Activated T-cell treated with anti-CD3 and anti-CD28 coated beads for 1 hour (primary cell): Measurements from ENCODE around the gene PSMB7.

Source experiments
- DNase-seq: peaks from one replicate; pipeline ENCODE4 v3.0.0-alpha.2; 2020; ENCODE audit warnings: low read depth

PSMB7 gene

DNA sequence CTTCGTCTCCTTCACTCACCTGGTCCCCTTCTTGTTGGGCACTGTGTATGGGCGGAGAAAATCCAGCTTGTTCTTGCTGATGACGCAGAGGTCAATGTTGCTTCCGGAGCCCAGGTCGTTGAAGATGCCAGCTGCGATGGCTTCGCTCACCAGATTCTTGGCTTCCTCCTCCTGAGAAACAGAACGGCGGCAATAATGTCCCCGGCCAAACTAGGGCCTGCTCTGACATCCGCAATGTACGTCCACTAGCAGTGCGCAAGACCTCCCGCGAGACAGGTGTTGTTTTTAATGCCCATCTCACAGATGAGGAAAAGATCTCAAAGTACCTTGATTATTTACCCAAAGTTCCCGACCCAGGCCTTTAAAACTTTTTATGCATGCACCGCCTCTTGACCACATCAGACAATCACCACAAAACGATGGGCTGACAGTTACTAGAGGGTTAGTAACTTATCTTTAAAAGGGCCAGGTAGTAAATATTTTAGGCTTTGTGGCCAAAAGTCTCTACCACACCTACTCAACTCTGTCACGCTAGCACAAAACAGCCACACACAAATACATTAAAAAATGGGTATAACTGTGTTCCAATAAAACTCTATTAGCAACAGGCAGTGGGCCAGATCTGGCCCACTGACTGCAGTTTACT, 58.4 kb downstream of the PSMB7 start:
- DNase-seq, result no peak

DNA sequence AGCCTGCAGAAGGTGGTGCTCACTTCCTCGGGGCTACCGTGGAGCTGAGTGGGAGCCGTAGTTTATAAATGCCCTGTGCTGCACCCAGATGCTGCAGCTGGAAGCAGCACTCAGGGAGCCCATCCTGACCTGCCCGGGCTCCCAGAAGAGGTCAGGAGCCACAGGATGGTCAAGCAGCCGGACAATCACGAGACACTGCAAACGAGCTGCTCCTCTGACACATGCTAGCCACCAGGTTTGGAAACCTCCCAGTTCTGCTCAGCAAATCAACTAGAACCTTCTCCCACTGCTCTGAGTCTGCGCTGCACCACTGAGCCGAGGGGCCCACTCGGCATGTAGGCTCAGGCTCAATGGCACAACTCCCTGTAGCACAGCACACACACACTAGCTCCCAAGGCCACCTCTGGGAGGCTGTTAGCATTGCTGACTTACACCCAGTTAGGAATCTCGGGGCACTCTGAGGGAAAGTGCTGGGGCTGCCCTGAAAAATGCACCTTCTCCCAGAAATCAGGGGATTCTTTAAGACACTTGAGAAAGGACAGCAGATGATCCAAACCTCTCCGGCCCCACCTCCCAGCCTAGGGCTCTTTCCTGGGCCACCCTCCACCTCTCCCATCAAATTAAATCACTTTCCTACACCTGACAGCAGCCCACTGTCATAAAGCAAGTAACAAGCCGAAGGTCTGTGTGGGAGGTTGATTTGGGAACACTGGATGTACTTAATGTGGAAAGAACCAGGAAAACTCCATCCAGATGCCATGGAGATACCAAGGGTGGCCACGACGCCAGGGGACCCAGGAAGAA, 59.1 kb downstream of the PSMB7 start:
- DNase-seq, result no peak

DNA sequence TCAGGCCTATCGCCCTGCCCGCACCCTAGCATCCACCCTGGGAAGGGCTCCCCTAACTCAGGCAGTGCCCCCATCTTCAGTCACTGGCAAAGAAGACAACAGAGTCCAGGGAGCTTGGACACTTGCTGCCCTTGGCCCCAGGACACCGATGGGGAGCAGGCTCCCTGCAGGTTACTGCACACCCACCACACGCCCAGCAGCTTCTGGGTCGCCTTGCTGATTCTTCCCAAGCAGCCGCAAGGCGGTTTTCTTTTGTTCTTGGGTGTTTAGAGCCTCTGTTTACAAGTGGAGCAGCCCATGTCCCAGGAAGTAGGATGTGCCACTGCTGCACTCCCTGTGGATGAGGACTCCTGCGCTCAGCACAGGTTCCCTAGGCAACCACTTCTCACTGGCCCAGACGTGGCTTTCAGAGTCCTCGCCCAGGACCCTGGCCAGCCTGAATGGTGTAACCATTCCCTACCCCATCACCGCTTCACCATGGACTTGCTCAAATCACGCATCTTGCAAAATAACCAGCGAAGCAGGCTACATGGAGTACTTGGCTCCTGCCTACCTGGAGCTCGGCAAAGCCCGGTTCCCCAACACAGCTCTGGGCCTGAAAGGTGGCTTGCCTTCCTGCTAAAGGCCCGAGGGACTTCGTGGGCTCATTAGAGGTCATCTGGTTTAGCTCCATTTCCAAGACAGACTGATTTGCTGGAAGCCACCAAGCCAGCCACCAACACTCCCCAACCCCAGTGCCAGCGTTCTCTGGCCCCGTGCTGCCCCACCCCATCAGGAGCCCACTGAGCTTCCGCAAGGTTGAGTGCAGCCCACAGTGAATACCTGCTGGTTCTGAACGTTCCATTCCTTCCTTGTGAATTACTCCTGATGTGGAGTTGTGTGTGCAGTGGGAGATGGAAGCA, 60.0 kb downstream of the PSMB7 start:
- DNase-seq, result no peak

DNA sequence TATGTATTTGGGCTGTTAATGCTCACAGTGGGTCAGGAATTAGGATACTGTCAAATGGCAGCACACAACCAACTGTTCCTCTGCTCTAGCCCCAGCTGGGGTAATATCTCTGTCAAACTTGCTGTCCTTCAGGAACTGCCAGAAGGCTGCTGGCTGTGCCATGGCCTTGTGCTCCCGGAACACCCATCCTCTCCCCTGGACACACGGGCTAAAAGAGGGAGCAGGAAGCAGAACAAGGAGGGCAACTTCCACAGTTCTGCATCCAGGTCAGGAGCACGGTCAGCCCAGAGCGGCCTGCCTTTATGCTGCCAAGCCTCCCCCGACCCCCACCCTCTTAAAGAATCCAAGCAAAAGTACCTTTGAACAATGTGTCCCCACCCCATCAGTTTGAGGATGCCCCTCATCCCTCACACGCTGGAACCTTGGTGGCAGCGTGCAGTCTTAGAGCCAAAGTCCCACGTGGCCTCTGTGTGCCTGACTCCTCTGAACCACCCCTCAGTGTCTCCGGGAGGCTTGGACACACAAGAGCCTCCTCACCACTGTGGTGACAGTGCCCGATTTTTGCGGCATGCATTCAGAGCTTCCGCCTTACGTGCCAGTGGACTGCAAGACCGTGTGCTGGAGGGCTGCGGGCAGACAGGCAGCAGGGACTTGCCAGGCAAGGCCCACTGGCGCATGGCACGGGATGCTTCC, 60.8 kb downstream of the PSMB7 start:
- no peak for DNase-seq

DNA sequence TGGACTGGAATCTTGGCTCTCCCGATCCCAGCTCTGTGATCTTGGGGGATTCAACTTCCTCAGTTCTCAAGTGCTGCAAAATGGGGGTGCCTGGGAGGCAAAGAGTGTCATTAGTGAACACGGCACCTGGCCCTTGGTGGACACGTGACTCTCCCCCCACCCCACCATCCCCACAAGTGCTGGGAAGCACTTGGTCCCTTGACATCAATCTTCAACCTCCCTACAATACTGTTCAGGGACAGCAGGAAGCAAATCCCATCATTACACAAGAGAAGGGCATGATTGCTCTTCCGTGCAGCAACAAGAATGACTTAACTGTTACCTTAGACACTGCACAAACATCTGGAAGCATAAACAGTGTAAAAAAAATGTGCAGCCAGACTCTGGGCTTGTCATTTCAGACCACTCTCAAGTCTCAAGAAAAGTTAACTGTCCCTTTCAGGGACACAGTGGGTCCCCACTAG, 61.4 kb downstream of the PSMB7 start:
- no peak for DNase-seq

DNA sequence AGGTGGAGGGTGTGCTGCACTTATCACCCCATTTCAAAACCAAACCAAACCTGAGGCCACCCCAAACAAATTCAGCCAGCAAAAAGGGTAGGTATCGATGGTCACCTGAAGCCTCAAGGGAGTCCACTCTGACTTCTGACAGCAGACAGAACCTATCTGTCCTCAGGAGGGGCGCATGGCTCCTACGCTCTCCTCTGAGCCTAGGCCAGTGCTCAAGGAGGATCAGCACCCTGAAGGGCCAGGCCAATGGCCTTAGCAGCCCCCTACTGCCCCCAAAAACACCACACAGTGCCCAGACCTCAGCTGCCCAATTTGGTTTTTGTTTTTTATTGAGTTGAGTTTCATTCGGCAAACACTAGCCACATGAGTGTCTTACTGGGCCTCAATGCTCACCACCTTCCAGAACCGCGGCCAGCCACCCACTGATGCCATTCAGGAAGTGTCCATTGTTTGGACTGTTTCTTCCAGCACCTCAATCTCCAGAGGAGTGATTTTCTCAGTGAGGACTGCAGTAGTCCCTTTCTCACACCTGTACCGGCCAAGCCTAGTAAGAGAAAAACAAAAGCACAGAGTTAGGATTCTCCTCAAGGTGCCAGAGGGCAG, 62.0 kb downstream of the PSMB7 start:
- DNase-seq, result no peak

DNA sequence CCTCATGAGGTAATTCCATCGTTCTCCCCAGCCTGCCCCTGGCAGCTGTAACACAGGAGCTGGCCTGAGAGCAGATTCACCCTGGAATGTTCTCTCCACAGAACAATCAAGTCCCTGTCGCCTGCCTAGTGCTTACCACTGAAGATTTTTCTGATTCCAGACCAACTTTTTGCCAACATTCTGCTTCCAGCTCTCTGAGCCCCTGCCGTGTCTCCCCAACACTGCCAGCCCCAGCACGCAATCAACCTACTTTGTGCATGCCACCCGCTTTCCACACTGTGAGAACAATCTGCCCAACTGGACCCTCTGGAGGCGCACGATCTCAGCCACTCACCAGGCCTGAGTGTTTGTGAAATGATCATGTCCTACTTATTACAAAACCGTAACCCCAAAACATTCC, 62.6 kb downstream of the PSMB7 start:
- DNase-seq, result no peak

DNA sequence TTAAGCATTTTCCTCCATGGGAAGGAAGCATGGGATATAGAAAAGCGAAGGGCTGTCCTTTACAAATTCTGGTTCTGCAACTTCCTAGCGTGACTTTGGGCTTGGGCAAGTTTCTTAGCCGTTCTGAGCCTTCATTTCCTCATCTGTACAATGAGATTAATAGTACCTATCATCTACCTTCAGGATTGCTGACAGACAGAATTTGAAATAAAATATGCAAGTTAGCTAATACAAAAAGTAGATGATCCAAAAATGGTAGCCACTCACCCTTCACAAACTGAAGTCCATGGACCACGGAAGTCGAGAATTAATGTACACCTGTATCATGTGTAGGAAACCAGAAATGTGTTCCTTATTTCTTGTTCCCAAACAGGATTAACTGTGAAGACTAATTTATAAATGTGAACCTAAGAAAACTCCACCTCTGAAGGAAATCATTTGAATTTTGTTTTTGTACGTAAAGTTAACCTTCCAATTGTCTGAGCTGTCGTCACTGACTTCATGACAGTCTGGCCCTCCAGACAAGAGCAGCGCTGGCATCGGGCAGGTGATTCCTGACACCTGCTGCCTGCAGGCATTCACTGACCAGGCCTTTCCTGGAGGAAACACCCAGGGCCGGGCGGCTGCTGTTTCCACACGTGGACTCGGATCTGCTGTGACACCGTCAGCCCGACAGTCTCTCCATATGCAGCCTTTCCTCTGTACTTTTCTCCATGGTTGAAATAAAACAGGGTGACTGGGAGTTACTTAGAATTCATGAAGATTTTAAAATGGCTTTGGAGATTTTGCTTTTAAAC, 63.4 kb downstream of the PSMB7 start:
- DNase-seq, result no peak

DNA sequence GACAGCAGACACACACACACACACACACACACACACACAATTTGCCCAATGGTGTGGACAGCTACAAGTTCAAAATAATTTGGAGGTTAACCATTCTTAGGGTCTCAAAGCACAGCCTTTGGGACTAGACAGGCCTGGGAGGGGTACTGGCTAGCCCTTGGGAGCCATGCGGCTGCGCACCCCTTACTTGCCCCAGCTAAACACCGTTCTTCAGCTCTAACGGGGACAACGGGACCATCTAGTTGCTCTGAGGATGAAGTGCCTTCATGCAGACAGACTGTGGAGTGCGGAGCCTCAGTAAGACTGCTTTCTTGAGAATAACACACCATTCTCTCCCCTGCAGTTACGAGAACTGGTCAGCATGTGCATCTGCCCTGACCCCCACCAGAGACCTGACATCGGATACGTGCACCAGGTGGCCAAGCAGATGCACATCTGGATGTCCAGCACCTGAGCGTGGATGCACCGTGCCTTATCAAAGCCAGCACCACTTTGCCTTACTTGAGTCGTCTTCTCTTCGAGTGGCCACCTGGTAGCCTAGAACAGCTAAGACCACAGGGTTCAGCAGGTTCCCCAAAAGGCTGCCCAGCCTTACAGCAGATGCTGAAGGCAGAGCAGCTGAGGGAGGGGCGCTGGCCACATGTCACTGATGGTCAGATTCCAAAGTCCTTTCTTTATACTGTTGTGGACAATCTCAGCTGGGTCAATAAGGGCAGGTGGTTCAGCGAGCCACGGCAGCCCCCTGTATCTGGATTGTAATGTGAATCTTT, 64.6 kb downstream of the PSMB7 start:
- no peak for DNase-seq

DNA sequence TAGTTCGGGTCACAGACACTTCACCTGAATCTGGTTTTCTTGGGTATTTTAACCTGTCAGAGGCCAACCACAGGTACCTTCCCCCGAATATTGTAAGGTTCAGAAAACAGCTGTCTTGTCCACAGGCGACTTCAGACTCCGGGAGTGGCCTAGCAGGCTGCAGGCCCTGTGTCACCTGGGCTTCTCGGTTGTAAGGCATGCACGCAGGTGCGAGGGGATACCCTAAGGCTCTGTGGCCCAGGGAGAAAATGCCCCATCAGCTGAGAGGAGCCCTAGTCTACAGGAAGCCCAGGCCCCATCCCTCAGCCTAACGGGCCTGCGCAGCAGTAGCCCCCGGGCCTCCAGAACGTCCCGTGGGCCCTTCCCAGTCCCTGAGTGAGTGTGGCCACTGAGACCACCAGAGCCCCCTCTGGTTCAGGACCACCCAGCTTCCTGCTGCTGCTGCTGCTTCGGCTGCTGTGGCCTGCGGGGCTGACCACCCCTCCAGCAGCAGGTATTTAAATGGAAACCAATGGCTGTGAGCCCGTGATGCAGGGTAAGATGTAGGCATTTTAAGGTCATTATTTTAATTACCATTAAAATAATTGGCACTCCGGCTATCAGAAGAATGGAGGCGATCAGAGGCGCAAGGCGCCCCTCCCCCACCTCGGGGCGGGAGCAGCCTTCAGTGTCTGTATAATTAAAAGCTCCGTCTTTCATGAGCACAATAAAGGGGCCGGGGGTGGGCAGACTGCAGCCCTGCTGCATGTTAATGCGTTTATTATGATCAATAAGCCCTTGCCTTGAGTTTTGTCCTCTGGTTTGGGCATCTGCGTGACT, 65.4 kb downstream of the PSMB7 start:
- DNase-seq, result no peak

DNA sequence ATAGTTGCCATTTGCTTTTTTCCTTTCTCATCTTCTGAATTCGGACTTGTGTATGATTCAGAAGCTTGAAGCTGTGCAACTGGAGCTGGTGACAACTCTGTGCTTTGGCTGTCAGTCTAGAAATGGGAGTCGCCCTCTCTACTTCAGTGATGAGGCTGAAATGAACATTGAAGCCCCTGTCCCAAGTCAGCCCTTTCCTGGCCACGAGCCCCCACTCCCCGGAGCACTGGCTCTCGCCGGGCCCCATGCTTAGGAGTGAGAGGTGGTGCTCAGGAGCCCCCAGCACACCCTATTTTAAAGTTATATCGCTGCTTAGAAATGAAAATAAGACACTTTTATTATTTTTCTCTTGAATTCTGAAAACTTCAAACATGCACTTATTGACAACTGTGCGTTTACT, 66.0 kb downstream of the PSMB7 start:
- DNase-seq, result no peak

DNA sequence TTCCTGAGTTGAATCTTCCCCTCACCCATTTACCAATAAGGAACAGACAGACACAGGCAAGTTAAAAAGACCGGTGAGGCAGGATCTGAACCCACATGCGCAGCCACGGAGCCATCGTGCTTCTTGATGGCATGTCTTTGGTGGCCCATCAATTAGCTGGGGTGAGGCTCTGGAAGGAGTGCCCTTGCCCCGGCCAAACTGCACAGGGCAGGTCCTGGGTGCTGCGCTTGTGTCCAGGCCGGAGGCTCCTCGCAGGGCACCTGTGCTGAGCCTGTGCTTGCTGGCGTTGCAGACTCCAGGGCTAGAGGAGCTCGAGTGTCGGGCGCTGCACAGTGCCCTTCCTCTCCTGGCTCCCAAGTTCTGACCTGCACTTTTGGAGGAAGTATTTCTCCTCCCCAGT, 66.4 kb downstream of the PSMB7 start:
- no peak for DNase-seq

DNA sequence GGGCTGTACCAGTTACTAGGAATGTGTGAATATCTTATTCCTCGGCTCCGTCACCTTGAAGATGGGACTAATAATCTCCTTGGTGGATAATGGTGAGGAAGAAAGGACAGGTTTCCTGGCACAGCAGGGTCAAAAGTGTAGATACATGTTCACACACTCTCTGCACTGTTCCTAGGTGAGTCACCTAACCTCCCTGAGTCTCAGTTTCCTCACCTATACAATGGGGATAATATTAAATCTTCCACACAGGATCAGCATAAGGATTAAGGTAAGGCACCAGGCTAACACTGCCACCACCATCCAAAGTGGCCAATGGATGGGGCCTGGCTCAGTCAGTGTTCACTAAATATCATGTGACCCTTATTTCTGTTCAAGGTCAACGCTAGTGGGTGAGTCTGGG, 66.9 kb downstream of the PSMB7 start:
- DNase-seq, result no peak

DNA sequence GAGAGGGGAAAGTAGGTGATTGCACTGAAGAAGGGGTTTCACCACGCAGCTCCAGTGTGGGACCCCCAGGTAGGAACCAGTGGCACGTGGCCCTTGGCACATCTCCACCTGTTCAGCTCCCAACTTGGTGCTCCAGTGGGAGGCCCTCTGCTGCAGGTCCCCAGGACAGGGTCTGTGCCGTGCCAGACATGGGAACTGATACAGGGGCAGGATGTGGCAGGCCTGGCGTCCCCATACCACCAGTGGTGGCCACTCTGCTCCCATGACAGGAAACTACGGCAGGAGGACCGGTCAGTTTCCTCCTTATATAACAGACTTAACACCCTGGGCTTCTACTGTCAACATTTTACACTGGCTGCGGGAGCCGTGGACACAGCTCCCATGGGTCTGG, 67.3 kb downstream of the PSMB7 start:
- DNase-seq, result no peak

DNA sequence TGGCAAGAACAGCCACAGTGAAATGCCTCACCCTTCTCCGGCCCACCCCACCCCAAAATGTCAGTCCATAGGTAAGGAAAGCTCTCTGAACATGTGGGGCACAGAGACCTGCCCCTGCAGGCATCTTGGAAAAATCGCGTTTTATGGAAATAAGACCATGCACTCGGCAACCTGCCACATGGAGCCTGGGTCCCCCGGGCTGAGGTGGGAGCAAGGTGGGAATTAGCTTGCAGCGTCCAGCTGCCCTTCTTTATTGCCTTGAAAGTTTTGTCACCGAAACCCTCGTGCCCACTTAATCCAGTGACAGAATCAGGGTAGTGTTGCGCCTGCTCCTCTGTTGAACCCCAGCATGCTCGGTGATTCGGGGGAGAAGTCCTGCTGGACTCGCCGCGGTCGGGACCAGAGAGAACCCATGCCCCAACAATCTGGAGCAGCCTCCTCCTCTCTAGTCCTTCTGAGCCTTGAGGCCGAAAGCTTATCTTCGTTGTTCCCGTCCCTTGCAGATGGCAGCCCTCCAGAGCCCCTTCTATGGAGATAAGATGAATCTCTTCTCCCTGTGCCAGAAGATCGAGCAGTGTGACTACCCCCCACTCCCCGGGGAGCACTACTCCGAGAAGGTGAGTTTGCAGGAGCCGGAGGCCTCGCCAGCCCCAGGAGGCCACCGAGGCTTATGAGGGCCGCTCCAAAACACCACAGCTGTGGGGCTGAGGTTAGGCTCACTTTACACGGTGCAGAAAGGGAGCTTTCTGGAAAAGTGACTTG, 67.9 kb downstream of the PSMB7 start:
- no peak for DNase-seq

DNA sequence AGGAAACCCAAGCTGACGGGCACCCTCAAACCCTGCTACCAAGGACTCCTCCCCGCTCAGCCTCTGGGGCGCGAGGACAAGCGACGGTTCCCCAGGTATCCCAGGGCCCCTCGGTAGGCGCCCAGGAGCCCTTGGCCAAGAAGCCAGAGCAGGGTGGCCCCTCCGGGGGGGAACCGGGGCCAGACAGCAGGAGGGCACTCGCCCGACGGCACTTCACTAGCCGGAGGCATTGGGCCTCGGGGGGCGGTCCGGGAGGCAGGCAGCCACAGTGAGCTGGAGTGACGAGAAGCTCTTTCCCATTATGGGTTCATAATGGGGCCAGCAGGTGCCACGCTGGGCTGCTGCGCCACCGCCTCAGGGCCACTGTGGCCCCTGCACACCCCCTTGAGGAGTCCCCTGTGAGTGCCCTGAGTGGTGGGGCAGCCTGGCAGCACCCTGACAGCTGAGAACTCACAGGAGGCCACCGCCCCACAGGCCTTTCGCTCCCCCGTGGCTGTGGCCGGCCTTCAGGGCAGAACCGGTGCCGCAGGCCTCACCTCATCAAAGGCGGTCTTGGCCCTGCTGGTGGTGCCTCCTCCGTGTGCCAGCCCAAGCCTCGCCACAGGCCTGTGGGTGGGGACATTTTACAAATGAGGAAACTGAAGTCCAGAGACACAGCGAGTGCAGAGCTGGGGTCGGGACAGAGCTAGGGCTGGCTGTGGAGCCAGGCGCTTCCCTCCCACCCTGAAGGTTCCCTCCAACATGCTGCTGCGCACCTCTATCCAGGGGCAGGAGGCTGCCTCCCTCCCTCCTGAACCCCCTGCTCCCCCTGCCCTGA, 68.7 kb downstream of the PSMB7 start:
- DNase-seq, result no peak

DNA sequence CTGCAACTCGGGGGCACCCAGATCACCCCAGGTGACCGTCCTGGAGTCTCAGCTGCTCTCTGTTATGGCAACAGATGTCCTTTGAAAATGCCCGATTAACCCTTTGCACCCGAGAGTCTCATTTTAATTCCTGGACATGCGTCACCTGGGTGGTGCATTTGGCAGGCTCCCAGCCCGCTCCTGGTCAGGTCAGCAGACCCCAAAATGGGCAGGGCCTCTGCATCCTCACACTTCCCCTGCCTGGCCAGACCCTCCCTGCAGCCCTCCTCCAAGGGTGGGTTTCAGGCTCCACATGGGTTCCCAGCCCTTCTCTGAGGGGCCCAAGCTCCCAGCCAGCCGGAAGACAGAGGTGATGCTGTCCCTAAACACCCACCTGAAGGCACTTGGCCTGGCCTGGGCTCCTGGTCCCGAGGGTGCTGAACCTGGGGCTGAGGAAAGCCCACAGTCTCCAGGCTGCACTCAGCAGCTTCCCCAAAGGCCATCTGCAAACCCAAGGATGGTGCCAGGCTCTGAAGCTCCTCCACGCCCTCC, 69.4 kb downstream of the PSMB7 start:
- no peak for DNase-seq
